ENCODE measurements around the gene DIP2A.

The DIP2A gene

DNA sequence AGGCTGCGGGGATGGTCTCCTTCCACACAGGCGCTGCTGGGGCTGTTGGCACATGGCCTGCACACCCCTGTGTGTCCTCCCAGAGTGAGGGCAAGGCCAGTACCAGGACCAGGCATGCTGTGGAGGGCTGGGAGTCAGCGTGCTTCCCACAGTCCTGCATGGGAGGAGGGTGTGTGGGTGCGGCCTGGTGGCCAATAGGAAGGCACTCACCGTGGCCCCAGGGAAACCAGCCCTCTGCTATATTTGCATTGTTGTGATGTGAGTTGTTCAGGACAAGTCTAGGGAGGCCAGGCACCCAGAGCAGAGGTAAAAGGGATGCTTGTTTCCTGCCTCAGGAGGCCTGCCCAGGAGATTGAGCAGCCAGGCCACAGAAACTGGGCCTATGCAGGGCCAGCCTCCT is 86.7 kb downstream of the DIP2A start:
- Histone ChIP-seq H3K4me2 (ENCODE audit: low read length) (no peak overlapping the region), H3F3A (ENCODE audit: control insufficient read depth, insufficient read depth) (0 out of 2 replicates have a peak, but pooled peaks cover 2% of the 10 kb centered on the region), H3K9me3 (ENCODE audit: control insufficient read depth, insufficient read depth, low read length) (no peaks in the 10 kb centered on the region), H4K20me1 (ENCODE audit: control insufficient read depth, insufficient read depth, low read depth, low read length) (no peaks in the 10 kb centered on the region), H3K4me1 (ENCODE audit: control insufficient read depth, low read length) (no peaks in the 10 kb centered on the region), H3K9me2 (replicated peaks; ENCODE audit: control insufficient read depth, low read length) (no peaks in the 10 kb centered on the region), H3K27ac (ENCODE audit: low read depth, low read length) (no peak overlapping the region), H3K79me2 (ENCODE audit: control insufficient read depth, low read length) (no peaks in the 10 kb centered on the region), H3K36me3 (ENCODE audit: control insufficient read depth, low read length) (peaks cover 6% of the 10 kb centered on the region; the same call in 1 of the 2 replicates), H3K27me3 (ENCODE audit: control insufficient read depth, low read length) (no peaks in the 10 kb centered on the region), H3K4me3 (ENCODE audit: low read length) (no peak overlapping the region)
- no peak for TF ChIP-seq EZH2phosphoT487 (IDR thresholded peaks at IDR 0.05; ENCODE audit: borderline replicate concordance, low read length)
- TF ChIP-seq, protein P1, sequence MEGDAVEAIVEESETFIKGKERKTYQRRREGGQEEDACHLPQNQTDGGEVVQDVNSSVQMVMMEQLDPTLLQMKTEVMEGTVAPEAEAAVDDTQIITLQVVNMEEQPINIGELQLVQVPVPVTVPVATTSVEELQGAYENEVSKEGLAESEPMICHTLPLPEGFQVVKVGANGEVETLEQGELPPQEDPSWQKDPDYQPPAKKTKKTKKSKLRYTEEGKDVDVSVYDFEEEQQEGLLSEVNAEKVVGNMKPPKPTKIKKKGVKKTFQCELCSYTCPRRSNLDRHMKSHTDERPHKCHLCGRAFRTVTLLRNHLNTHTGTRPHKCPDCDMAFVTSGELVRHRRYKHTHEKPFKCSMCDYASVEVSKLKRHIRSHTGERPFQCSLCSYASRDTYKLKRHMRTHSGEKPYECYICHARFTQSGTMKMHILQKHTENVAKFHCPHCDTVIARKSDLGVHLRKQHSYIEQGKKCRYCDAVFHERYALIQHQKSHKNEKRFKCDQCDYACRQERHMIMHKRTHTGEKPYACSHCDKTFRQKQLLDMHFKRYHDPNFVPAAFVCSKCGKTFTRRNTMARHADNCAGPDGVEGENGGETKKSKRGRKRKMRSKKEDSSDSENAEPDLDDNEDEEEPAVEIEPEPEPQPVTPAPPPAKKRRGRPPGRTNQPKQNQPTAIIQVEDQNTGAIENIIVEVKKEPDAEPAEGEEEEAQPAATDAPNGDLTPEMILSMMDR (IDR thresholded peaks at IDR 0.05; ENCODE audit: low read depth, low read length, poor library complexity, severe bottlenecking) = no peak

DNA sequence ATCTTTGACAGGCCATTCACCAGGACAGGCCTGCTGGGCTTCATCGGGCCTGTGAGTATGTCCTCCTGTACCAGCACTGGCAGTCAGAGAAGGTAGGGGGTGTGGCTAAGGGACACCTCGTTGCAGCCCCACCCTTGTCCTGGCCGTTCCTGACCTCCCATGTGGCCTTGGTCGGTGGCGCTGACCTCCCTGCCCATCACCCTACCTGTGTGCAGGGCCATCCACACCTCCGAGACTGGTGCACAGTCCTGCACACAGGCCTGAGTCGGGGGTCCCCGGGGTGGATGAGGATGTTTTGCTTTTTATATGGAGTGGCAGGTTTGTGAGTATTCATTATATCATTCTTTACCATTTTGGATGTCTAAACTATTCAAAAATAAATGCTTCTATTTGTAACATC is 87.2 kb downstream of the DIP2A start:
- no peaks in the 10 kb centered on the region for H3K79me2 ChIP-seq (ENCODE audit: control insufficient read depth, low read length)
- no peak overlapping the region for H3K4me2 ChIP-seq (ENCODE audit: low read length)
- H3K27ac ChIP-seq (ENCODE audit: low read depth, low read length) = no peak overlapping the region
- H4K20me1 ChIP-seq (ENCODE audit: control insufficient read depth, insufficient read depth, low read depth, low read length) = no peaks in the 10 kb centered on the region
- H3K27me3 ChIP-seq (ENCODE audit: control insufficient read depth, low read length) = no peaks in the 10 kb centered on the region
- TF ChIP-seq EZH2phosphoT487 (IDR thresholded peaks at IDR 0.05; ENCODE audit: borderline replicate concordance, low read length) = no peak
- TF ChIP-seq, protein P1 (IDR thresholded peaks at IDR 0.05; ENCODE audit: low read depth, low read length, poor library complexity, severe bottlenecking) = no peak
- no peaks in the 10 kb centered on the region for H3K9me3 ChIP-seq (ENCODE audit: control insufficient read depth, insufficient read depth, low read length)
- peaks cover 9% of the 10 kb centered on the region; the same call in 1 of the 2 replicates for H3K36me3 ChIP-seq (ENCODE audit: control insufficient read depth, low read length)
- 0 out of 2 replicates have a peak, but pooled peaks cover 3% of the 10 kb centered on the region for H3K4me1 ChIP-seq (ENCODE audit: control insufficient read depth, low read length)
- H3K9me2 ChIP-seq (replicated peaks; ENCODE audit: control insufficient read depth, low read length) = no peaks in the 10 kb centered on the region
- no peak overlapping the region for H3K4me3 ChIP-seq (ENCODE audit: low read length)
- H3F3A ChIP-seq (ENCODE audit: control insufficient read depth, insufficient read depth) = 0 out of 2 replicates have a peak, but pooled peaks cover 2% of the 10 kb centered on the region

DNA sequence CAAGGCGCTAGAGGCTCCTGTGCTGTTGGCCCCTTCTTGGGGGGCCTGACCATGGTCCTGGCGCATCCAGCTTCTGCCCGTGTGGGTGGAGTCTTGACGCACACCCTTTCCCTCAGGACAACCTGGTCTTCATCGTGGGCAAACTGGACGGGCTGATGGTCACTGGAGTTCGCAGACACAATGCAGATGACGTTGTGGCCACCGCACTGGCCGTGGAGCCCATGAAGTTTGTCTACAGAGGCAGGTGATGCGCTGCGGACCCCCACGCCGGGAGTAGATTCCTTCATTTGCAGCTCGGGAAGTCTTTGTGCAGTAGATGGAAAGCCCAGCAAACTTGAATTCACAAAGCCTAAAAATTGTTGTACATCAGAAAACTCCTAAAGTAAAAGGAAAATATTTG is 88.1 kb downstream of the DIP2A start:
- Histone ChIP-seq H3K27me3 (ENCODE audit: control insufficient read depth, low read length) (no peaks in the 10 kb centered on the region), H3K9me2 (replicated peaks; ENCODE audit: control insufficient read depth, low read length) (no peaks in the 10 kb centered on the region), H3K79me2 (ENCODE audit: control insufficient read depth, low read length) (no peaks in the 10 kb centered on the region), H3K4me2 (ENCODE audit: low read length) (no peak overlapping the region), H3K36me3 (ENCODE audit: control insufficient read depth, low read length) (peaks cover 9% of the 10 kb centered on the region; the same call in 1 of the 2 replicates), H3K4me3 (ENCODE audit: low read length) (no peak overlapping the region), H3K9me3 (ENCODE audit: control insufficient read depth, insufficient read depth, low read length) (no peaks in the 10 kb centered on the region), H3K4me1 (ENCODE audit: control insufficient read depth, low read length) (peaks cover 9% of the 10 kb centered on the region), H4K20me1 (ENCODE audit: control insufficient read depth, insufficient read depth, low read depth, low read length) (no peaks in the 10 kb centered on the region), H3F3A (ENCODE audit: control insufficient read depth, insufficient read depth) (0 out of 2 replicates have a peak, but pooled peaks cover 2% of the 10 kb centered on the region), H3K27ac (ENCODE audit: low read depth, low read length) (no peak overlapping the region)
- no peak for TF ChIP-seq EZH2phosphoT487 (IDR thresholded peaks at IDR 0.05; ENCODE audit: borderline replicate concordance, low read length)
- TF ChIP-seq, protein P1 (IDR thresholded peaks at IDR 0.05; ENCODE audit: low read depth, low read length, poor library complexity, severe bottlenecking) = no peak
